ENCODE results near the gene SHPK.

Gene SHPK

GRCh38 chr17:3645310-3645709 lies 9.3 kb upstream of the SHPK start (continued):
- no peak for TF ChIP-seq EGR2 (tag by site-specific recombination; IDR thresholded peaks at IDR 0.05; ENCODE audit: low read depth)
- no peak for TF ChIP-seq ZNF571 (tag by site-specific recombination; IDR thresholded peaks at IDR 0.05)
- no peak for TF ChIP-seq OSR2 (tag by site-specific recombination; IDR thresholded peaks at IDR 0.05)
- TF ChIP-seq ZNF2 (tag by site-specific recombination; IDR thresholded peaks at IDR 0.05): no peak
- no peak for TF ChIP-seq TSHZ1 (tag by site-specific recombination; IDR thresholded peaks at IDR 0.05; ENCODE audit: borderline replicate concordance)
- TF ChIP-seq ZNF623 (tag by site-specific recombination; IDR thresholded peaks at IDR 0.05): no peak
- no peak for TF ChIP-seq ZBTB10 (tag by site-specific recombination; IDR thresholded peaks at IDR 0.05)
- TF ChIP-seq ZBTB11 (tag by site-specific recombination; conservative IDR thresholded peaks at IDR 0.05; ENCODE audit: low read depth): no peak

- CTCF ChIA-PET: interaction anchor here (0.7 to 2.2 kb wide), 4 partner anchors 40 to 595 kb away, joined by 3 to 8 read pairs (median 3); no protein-coding TSS in a partner anchor
Measured at GRCh38 chr17:3643889-3644349, 7.9 kb upstream of the SHPK start.

More at GRCh38 chr17:3643889-3644349, 7.9 kb upstream of the SHPK start:
- POLR2A ChIA-PET: interaction anchor here (0.6 to 0.7 kb wide), 2 partner anchors 22 to 24 kb away, joined by 3 read pairs; no protein-coding TSS in a partner anchor
- Histone ChIP-seq H3K4me1 (ENCODE audit: control insufficient read depth, insufficient read depth, low read length) (peaks cover 2% of the 10 kb centered on the region; the same call in 1 of the 2 replicates), H3K27ac (ENCODE audit: extremely low read depth, low read depth, low read length) (no peak overlapping the region), H3K9me3 (ENCODE audit: control insufficient read depth, insufficient read depth, low read depth, low read length) (no peaks in the 10 kb centered on the region), H3K36me3 (ENCODE audit: control insufficient read depth in 2 of 2, insufficient read depth in 1 of 2, low read length in 2 of 2) (peaks cover 5 to 36% of the 10 kb centered on the region in 2 experiments; a peak in 2 of 3 replicates), H3K4me3 (ENCODE audit: low read depth, low read length) (no peak overlapping the region)
- TF ChIP-seq ZNF362 (tag by site-specific recombination; IDR thresholded peaks at IDR 0.05) (no peak), ZNF501 (tag by site-specific recombination; IDR thresholded peaks at IDR 0.05) (no peak), EGR2 (tag by site-specific recombination; IDR thresholded peaks at IDR 0.05; ENCODE audit: low read depth) (peak; percentile 60; the same call in 1 of the 2 replicates), ZNF768 (tag by site-specific recombination; IDR thresholded peaks at IDR 0.05) (0 out of 2 replicates have a peak, but pooled peaks have one; percentile 58), ZFHX2 (tag by site-specific recombination; conservative IDR thresholded peaks at IDR 0.05) (peak; percentile 32; the same call in 1 of the 2 replicates), ZNF302 (tag by site-specific recombination; IDR thresholded peaks at IDR 0.05; ENCODE audit: low read depth) (no peak)

All from HEK293 (cell line).